Activated CD8-positive, alpha-beta memory T cell treated with anti-CD3 and anti-CD28 coated beads for 48 hours (primary cell): ENCODE results near the gene OSGEPL1.
"Not testable (repeated sequence)": the region's sequence is repeated elsewhere in the genome, so short reads cannot be mapped to it uniquely, and the experiment has no call there.

Source experiments
- DNase-seq, 3 experiments: peaks; one replicate each; pipeline ENCODE4 v3.0.0-alpha.2; 2020; ENCODE audit warnings: low read depth in 2 of 3, low spot score in 2 of 3

Gene OSGEPL1

DNA sequence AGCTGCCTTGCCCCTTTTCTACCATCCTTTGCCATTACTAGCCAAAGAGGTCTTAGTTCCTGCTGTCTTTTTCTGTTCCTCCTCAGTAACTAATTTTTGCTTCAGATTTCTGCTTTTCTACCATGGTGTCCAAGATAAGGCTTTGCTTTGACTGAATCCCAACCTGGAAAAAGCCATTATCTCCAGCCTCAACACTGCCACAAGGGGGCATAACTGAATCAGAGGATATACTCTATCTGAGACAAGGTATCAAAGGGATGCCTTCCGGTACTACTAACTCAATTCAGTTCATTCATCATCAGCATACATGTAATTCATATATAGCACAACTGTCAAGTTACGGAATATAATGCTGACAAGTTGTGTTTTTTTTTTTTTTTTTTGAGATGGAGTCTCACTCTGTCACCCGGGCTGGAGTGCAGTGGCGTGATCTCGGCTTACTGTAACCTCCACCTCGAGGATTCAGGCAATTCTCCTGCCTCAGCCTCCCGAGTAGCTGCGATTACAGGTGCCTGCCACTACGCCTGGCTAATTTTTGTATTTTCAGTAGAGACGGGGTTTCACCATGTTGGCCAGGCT, 11.4 kb downstream of the OSGEPL1 start:
- no peak for DNase-seq

DNA sequence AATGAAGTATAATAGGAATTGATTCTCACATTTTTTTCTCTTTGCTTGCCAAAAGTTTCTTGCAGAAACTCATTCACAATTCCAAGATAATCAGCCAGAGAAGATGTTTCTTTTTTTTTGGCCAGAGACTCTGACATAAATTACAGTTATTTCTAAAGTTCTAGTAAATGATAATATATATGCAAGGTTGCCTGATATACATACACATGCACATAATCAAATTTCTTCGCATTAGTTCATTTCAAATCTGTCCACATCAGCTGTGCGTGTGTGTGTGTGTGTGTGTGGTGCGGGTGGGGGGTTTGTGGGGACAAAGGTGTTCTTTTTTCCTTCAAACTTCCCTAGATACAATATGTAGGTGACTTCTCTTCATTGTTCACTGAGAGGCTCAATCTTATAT, 33.2 kb downstream of the OSGEPL1 start:
- no peak for DNase-seq

DNA sequence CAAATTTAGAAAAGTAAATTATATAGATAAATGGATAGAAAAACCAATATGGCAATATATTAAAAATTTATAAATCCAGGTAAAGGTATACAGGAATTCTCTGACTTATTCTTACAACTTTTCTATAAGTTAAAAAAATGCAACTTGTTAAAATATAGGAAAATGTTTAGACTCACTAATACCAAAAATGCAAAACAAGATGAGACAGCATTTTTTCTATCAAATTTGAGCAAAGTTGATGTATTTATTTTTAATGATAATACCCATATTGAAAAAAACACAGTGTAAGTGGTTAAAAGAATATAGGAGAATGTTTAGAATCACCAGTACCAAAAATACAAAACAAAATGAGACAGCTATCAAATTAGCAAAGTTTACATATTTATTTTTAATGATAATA, 35.7 kb downstream of the OSGEPL1 start:
- DNase-seq: no peak

DNA sequence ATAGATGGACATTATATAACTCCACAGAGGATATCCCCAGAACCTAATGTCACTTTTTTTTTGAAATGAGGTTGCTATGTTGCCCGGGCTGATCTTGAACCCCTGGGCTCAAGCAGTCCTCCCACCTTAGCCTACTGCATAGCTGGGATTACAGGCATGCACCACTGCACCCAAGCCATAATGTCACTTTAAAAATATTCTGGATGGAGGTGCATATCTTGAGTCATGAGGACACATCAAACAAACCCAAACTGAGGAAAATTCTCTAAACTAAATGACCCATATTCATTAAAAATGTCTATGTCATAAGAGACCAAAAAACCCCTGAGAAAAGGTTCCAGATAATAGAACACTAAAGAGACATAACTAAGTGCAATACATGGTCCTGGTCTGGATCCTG, 36.3 kb downstream of the OSGEPL1 start:
- no peak for DNase-seq

DNA sequence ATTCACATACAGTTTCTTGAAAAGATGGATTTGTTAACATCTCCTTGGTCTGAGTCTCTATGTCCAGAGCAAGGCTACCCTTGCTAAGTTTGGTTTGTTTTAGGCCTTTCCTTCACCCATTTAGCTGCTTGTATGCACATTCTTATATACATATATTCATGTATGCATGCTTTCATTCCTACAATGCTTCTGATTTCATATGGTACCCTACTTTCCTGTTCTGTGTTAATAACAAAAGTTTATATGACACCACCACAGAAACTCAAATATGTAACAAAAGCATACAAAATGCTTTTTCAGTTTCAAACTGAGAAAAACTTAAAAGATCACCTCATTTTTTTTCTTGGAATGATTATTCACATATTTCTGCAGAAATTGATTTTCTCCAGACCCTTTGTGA, 39.4 kb downstream of the OSGEPL1 start:
- no peak for DNase-seq

DNA sequence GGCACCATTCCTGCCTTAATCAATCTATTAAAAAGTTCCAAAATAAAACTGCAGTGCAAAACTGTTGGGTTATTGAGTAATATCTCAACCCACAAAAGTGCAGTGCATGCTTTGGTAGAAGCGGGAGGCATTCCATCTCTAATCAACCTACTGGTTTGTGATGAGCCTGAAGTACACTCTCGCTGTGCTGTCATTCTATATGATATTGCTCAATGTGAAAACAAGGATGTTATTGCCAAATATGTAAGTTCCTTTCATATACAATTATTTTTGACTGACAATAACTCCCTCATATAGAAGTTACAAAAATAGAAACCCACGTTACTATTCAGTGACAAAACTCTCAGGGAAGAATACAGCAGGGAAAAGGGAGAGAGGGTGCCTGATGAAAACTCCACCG, 43.0 kb downstream of the OSGEPL1 start:
- no peak for DNase-seq

DNA sequence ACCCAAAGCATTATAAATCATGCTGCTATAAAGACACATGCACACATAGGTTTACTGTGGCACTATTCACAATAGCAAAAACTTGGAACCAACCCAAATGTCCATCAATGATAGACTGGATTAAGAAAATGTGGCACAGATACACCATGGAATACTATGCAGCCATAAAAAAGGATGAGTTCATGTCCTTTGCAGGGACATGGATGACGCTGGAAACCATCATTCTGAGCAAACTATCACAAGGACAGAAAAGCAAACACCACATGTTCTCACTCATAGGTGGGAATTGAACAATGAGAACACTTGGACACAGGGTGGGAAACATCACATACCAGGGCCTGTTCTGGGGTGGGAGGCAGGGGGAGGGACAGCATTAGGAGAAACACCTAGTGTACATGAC, 45.0 kb downstream of the OSGEPL1 start:
- not testable (repeated sequence) for DNase-seq

DNA sequence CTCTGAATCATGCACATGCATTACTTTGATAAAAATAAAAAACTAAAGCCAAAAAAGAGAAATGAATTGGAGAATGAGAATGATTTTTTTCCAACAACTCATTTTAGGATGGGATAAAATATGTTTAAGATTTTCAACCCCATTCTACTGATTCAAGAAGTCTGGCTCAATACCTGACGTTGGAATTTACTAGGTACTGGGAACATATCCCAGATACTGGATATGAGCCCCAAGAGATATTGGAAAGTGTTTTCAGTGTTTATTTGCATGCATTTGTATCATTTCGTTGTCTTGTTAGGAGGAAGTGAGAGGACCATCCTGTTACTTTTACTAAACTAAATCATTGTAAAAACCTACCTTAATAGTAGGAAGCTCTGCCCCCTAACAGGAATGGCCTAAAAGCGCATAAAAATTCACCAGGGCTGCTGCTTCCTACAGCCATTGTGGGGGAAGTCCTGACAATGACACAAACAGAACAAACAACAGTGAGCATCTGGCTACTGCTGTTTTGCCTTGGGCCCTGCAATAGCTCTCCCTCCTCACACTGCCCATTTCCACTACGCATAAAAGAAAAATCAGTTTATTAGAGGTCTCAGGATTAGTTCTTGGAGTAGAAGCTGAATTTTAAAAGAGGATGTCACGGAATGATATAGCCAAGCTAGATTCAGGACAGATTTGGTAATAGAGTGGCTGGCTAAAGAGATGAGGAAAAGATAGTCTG, 52.9 kb downstream of the OSGEPL1 start:
- no peak for DNase-seq

DNA sequence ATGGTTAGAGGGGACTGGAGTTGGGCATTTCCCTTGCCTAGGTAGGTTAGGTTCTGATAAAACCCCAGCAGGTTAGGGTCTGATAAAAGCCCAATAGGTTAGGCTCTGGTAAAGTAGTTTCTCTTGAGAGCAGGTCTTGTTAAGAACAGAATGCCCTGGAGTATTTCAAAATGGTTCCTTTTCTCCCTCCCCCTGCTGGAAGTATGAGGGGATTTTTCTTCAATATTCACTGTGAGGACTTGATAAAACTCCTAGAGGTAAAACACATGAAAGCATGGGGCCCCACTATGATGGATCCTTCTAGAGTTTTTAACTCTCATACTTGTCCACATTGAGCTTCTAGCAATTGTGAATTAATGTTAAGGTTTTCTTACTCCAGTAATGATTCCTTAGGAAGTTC, 60.5 kb downstream of the OSGEPL1 start:
- DNase-seq: no peak

DNA sequence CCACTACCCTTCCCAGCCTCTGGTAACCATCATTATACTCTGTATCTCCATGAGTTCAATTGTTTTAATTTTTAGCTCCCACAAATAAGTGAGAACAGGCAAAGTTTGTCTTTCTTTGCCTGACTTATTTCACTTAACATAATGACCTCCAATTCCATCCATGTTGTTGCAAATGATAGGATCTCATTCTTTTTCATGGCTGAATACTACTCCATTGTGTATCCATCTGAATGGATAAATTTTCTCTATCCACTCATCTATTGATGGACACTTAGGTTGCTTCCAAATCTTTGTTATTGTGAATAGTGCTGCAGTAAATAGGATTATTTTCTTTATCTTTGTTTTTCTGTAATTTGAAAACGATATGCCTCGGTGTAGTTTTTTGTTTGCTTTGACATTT, 61.9 kb downstream of the OSGEPL1 start:
- no peak for DNase-seq

DNA sequence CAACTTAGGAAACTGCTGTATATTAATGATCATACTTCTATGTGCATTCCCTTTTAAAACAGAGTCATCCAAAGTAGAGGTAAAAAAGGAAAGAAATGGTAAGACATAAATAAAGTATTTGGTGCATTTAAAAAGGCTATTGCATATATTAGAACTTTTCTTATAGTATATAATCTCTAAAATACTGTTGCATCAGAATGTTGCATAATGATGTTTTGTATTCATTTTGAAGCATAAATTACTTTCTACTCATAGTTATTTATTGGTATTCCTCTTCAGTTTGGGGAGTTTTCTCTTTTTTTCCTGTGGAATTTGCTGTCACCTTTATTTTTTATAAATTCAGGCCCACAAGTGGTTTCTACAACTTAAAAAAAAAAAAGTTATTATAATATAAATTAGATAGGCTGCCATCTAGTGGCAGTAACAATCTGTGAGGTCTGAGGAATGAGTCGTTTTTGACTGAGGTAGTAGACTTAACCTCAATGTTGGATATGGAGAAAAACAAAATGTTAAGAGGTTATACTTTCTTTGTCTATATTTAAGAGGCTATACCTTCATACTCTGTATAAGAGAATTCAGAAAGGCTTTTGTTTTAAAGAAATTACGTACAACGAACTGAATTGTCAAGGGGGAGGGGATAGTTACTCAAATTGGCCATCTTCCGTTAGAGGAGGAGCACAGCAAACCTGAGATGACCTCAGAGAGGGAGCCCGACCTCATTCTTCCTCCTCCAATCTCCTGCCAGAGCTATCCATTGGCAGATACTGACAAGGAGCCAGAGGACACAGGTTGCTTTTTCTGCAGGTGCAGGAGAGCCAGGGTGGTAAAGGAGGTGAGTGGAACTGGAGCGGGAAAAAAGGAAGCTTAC, 64.3 kb downstream of the OSGEPL1 start:
- DNase-seq: no peak
